Astrocyte of the cerebellum (primary cell): Measurements from ENCODE around the gene CNPY2.
"Not testable (repeated sequence)": the region's sequence is repeated elsewhere in the genome, so short reads cannot be mapped to it uniquely, and the experiment has no call there.

Experiments used
- DNase-seq: peaks from one replicate; pipeline ENCODE4 v3.0.0-alpha.2; 2011; ENCODE audit warnings: low read depth
- H3K4me3 ChIP-seq: 2 replicates; pipeline ENCODE4 v1.5.1; 2011; ENCODE audit warnings: mild to moderate bottlenecking, low read depth, low read length, moderate library complexity
- in situ Hi-C: cut with HindIII; loops from 2 replicates; pipeline ENCODE4 v1.10.0; 2017; ENCODE audit warnings: low sequenced_read_pairs
- TF ChIP-seq, protein P1 (sequence below): IDR thresholded peaks from 2 replicates; pipeline ENCODE4 v1.5.1; 2012; ENCODE audit warnings: low read length, low read depth, moderate library complexity, mild to moderate bottlenecking; ENCODE audit errors: missing control alignments

The CNPY2 gene

DNA sequence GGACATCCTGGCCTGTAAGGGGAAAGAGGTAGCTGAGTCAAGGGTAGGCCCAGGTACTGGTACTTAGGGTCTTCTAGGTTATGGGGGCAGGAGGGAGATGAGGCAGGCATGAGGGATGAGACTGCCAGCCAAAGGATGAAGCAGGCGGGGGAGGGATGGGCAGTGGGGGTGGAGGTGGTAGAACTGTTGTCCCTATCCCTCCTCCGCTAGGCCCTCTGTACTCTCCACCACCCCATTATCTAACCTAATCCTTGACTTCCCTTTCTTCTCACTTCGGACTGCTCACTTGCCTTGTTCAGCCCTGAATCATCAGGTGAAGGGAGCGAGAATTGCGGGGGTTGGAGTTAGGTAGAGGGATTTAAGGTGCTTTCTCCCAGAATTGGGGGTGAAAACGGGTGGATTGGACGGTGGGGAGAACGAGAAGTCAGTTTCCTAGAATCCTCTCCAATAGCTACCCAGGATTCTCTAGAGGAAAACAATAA is 17.4 kb upstream of the CNPY2 start:
- in situ Hi-C loops: no loop called here
- no peak for DNase-seq
- H3K4me3 ChIP-seq: peak overlapping the region; percentile 50
- TF ChIP-seq, protein P1, sequence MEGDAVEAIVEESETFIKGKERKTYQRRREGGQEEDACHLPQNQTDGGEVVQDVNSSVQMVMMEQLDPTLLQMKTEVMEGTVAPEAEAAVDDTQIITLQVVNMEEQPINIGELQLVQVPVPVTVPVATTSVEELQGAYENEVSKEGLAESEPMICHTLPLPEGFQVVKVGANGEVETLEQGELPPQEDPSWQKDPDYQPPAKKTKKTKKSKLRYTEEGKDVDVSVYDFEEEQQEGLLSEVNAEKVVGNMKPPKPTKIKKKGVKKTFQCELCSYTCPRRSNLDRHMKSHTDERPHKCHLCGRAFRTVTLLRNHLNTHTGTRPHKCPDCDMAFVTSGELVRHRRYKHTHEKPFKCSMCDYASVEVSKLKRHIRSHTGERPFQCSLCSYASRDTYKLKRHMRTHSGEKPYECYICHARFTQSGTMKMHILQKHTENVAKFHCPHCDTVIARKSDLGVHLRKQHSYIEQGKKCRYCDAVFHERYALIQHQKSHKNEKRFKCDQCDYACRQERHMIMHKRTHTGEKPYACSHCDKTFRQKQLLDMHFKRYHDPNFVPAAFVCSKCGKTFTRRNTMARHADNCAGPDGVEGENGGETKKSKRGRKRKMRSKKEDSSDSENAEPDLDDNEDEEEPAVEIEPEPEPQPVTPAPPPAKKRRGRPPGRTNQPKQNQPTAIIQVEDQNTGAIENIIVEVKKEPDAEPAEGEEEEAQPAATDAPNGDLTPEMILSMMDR: no peak

DNA sequence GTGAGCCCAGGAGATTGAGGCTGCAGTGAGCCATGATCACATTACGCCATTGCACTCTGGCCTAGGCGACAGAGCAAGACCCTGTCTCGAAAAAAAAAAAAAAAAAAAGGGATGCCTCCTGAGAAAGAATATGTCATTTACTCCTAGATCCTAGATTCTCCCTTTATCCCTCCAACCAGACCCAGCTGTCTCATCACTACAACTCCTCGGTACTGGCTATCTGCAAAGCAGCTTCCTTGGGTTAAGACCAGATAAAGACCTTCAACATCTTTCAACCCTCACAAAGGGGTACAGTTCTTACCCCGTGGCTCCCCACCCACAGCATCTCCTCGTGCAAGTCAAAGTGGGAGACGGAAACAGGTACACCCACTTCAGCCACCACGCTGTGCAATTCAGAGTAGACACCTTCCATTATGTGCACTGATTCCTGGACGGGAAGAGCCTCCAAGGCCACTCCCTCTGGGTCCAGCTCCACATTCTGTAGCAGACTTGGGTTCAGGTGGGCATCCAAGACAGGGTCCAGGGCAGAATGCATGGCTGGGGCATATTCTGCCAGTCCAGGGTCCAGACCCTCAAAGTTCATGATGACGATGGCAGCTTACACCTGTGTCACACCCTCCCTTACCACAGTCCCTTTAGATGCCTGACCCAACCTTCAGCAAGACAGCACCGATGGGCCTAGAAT is 16.9 kb upstream of the CNPY2 start:
- TF ChIP-seq, protein P1: no peak
- no peak for DNase-seq
- peak overlapping the region; percentile 50 for H3K4me3 ChIP-seq
- in situ Hi-C loops: no loop called here

DNA sequence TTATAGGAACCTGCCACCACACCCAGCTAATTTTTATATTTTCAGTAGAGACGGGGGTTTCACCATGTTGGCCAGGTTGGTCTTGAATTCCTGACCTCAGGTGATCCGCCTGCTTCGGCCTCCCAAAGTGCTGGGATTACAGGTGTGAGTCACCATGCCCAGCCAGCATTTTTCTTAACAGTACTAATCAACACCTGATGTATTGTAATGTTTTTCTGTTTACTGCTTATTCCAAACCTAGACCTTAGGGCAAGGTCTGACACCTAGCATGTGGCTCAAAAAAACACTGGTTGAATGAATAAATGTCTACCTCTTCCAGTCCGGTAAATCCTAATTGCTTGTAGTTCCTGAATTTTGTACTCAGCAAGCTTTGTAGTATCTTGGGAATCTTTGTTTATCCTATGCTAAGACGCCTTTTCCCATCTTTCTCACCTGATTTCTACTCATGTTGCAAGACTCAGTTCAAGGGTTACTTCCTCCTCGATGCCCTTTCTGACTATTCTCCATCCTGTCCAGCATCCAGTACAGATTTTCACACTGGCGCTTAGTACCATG is 15.2 kb upstream of the CNPY2 start:
- DNase-seq: no peak
- TF ChIP-seq, protein P1: no peak
- no peak overlapping the region for H3K4me3 ChIP-seq
- in situ Hi-C loops: no loop called here

DNA sequence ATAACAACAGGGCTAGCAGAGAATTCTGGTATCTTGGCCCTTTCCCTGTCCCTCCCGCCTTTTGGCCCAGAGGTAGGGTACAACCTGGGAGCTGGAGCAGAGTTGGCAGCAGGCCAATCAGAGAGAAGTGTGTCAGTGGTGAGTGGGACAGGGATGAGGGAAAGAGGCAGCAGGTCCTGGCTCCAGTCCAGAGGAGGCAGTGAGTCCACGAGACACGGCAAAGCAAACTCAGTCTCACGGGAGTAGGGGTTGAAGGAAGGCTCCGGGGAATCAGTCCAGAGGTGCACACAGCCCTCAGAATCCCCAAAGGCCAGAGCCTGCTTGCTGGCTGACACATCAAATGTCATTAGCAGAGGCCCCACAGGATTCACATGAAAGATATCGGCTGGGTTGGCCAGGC is 10.7 kb upstream of the CNPY2 start:
- H3K4me3 ChIP-seq: no peak overlapping the region
- in situ Hi-C loops: no loop called here
- DNase-seq: no peak
- TF ChIP-seq, protein P1: no peak

DNA sequence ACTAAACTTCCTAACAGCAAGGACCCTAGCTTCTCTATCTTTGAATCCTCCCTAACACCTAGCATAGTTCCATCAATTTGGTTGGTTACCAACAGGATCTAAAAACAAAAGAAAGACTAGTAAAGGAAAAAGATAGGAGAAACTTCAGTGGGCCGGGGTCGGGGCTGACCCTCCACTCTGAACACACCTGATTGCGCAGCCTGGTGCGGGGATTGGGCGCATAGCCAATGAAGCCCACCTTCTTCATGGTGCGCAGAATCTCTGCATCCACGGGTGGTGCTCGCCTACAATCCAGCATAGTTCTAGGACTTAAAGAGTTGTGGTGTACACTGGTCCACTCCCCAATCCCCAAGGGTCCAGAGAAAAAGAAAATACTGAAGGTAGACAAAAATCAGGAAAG is 10.3 kb upstream of the CNPY2 start:
- no peak overlapping the region for H3K4me3 ChIP-seq
- in situ Hi-C loops: no loop called here
- TF ChIP-seq, protein P1: no peak
- no peak for DNase-seq

DNA sequence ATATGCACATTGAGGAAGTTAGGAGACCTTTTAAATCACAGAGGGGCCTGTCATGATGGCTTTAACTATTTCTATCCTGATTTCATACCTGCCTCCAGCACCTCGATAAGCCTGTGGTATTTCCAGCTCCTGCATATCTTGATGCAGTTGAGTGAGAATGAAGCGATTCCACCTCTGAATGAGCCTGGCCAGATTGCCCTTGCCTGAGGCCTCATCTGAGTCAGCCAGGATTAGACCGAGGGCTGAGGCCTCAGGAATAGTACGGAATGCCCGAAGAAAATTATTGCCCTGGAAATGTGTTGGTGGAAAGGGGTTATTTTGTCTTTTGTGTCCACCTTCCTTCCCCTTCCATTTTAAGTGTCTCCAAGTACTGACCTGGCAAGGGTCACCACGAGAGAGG is 8.4 kb upstream of the CNPY2 start:
- in situ Hi-C loops: no loop called here
- H3K4me3 ChIP-seq: no peak overlapping the region
- TF ChIP-seq, protein P1: no peak
- DNase-seq: no peak

DNA sequence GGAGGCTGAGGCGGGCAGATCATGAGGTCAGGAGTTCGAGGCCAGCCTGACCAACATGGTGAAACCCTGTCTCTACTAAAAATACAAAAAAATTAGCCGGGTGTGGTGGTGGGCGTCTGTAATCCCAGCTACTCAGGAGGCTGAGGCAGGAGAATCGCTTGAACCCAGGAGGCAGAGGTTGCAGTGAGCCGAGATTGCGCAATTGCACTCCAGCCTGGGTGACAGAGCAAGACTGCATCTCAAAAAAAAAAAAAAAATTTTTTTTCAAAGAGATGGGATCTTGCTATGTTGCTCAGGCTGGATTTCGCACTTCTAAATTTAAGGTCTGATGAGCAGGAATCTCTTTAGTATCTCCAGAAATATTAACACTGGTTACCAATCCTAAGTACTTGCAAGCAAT is 5.8 kb upstream of the CNPY2 start:
- in situ Hi-C loops, H3K4me3 ChIP-seq, DNase-seq: not testable (repeated sequence)
